ENCODE results near the gene SEPTIN5.

GRCh38 chr22:19753996-19754700, 39.8 kb downstream of the SEPTIN5 start:
- TF ChIP-seq POLR2A (IDR thresholded peaks at IDR 0.05) = no peak
- no peak for TF ChIP-seq CTCF (IDR thresholded peaks at IDR 0.05)

Measured in gastroesophageal sphincter (tissue), 3 donors.